Left ventricle myocardium inferior (tissue), 1 donor: ENCODE measurements around the gene NAV2. TPM values are rescaled to one million over a fixed set of nuclear protein-coding genes. Genes with fewer than 3 reads are reported as not detected.

Experiments
- DNase-seq: peaks from one replicate; pipeline ENCODE4 v3.0.0-alpha.2; 2020
- H3K27ac ChIP-seq: fragments of 200-600 bp; replicated peaks from 2 replicates; pipeline ENCODE4 v1.8.0; 2021
- H3K27me3 ChIP-seq: fragments of 200-600 bp; 2 replicates; pipeline ENCODE4 v1.8.0; 2021; ENCODE audit warnings: low read depth
- H3K36me3 ChIP-seq: fragments of 200-600 bp; 2 replicates; pipeline ENCODE4 v1.8.0; 2021
- H3K4me1 ChIP-seq: fragments of 200-600 bp; 2 replicates; pipeline ENCODE4 v1.8.0; 2021
- H3K4me3 ChIP-seq: fragments of 200-600 bp; 2 replicates; pipeline ENCODE4 v1.8.0; 2021; ENCODE audit warnings: mild to moderate bottlenecking, moderate library complexity
- H3K9me3 ChIP-seq: fragments of 200-600 bp; replicated peaks from 2 replicates; pipeline ENCODE4 v1.8.0; 2021
- CTCF ChIP-seq: fragments of 200-600 bp; IDR thresholded peaks from 2 replicates; pipeline ENCODE4 v1.8.0; 2021; ENCODE audit warnings: antibody characterized with exemption, mild to moderate bottlenecking, borderline replicate concordance
- intact Hi-C: fragments of 100-400 bp; cut with micrococcal nuclease; formaldehyde crosslinking; loops from one replicate; pipeline ENCODE4 v1.11.0; 2022
- total RNA-seq: library from RNA; stranded (reverse); fragmentation: NEBNext Ultra II Directional; extraction: Animal tissue kit (Norgen Biotek cat#: 25700); gene quantifications from one replicate; pipeline ENCODE4 v1.2.1, GENCODE V29; 2021
- donor health status: DM: no; HTN: yes; CAD: no; lungs with severe emphysema.

NAV2 gene
- total RNA-seq, 1 donor from 2014 or later: 14.3 TPM

- DNase-seq: no peak
- intact Hi-C loops: no loop called here
- Histone ChIP-seq H3K36me3 (peaks cover 38% of the 10 kb centered on the region), H3K4me1 (peaks cover 77% of the 10 kb centered on the region), H3K9me3 (no peaks in the 10 kb centered on the region), H3K27me3 (no peaks in the 10 kb centered on the region), H3K4me3 (no peak overlapping the region), H3K27ac (peak overlapping the region; percentile 77)
- TF ChIP-seq CTCF: no peak
Observed at GRCh38 chr11:20054584-20054983, 341.9 kb downstream of the NAV2 start.

GRCh38 chr11:20055312-20055711 lies 342.7 kb downstream of the NAV2 start:
- H3K4me1 ChIP-seq: peaks cover 77% of the 10 kb centered on the region
- intact Hi-C loops: no loop called here

GRCh38 chr11:20056109-20056949 lies 343.7 kb downstream of the NAV2 start:
- Histone ChIP-seq H3K27ac (peak overlapping the region; percentile 77), H3K36me3 (peaks cover 34% of the 10 kb centered on the region), H3K4me1 (peaks cover 74% of the 10 kb centered on the region), H3K9me3 (no peaks in the 10 kb centered on the region), H3K27me3 (no peaks in the 10 kb centered on the region), H3K4me3 (no peak overlapping the region)
- no peak for DNase-seq
- intact Hi-C loops: no loop called here
- no peak for TF ChIP-seq CTCF

More at GRCh38 chr11:20055312-20055711, 342.7 kb downstream of the NAV2 start:
- DNase-seq: no peak
- TF ChIP-seq CTCF: no peak
- H3K9me3 ChIP-seq: no peaks in the 10 kb centered on the region
- H3K27ac ChIP-seq: peak overlapping the region; percentile 77
- no peaks in the 10 kb centered on the region for H3K27me3 ChIP-seq
- H3K4me3 ChIP-seq: no peak overlapping the region
- H3K36me3 ChIP-seq: peaks cover 34% of the 10 kb centered on the region

- Histone ChIP-seq H3K27ac (peak overlapping the region; percentile 18), H3K27me3 (no peaks in the 10 kb centered on the region), H3K4me3 (no peak overlapping the region), H3K36me3 (peaks cover 35% of the 10 kb centered on the region), H3K9me3 (no peaks in the 10 kb centered on the region), H3K4me1 (peaks cover 73% of the 10 kb centered on the region)
- no peak for TF ChIP-seq CTCF
- DNase-seq: no peak
- intact Hi-C loops: no loop called here
Observed at GRCh38 chr11:20056950-20057943, 344.6 kb downstream of the NAV2 start.

GRCh38 chr11:20058749-20059458 lies 346.3 kb downstream of the NAV2 start:
- intact Hi-C loops: no loop called here
- peaks cover 31% of the 10 kb centered on the region for H3K36me3 ChIP-seq
- no peak overlapping the region for H3K4me3 ChIP-seq
- peak overlapping the region; percentile 59 for H3K27ac ChIP-seq
- no peaks in the 10 kb centered on the region for H3K27me3 ChIP-seq
- TF ChIP-seq CTCF: no peak
- H3K9me3 ChIP-seq: no peaks in the 10 kb centered on the region
- peaks cover 65% of the 10 kb centered on the region for H3K4me1 ChIP-seq
- no peak for DNase-seq
